ENCODE measurements around the gene ZNF350. TPM values are rescaled to one million over a fixed set of nuclear protein-coding genes. Genes with fewer than 3 reads are reported as not detected.

Gene ZNF350
- polyA plus RNA-seq, 1 of the 3 experiments (the other 2 are of a cell fraction) = 3.4 TPM

- ChIA-PET CTCF (no interaction called here), POLR2A (no interaction called here)
- Histone ChIP-seq H3K9ac (no peak overlapping the region), H3K9me2 (no peaks in the 10 kb centered on the region), H3K36me3 (replicated peaks in 1 of 2; ENCODE audit: control insufficient read depth in 1 of 2, insufficient read depth in 2 of 2, low read length in 1 of 2) (no peaks in the 10 kb centered on the region), H3K79me2 (ENCODE audit: insufficient read depth) (no peaks in the 10 kb centered on the region), H3K4me3 (ENCODE audit: low read depth in 2 of 2, low read length in 1 of 2) (no peak overlapping the region), H3K4me1 (ENCODE audit: control insufficient read depth in 1 of 2, insufficient read depth in 2 of 2, low read depth in 1 of 2, low read length in 1 of 2) (no peaks in the 10 kb centered on the region), H3K9me3 (peaks cover 15% of the 10 kb centered on the region; the same call in 1 of the 2 replicates), H4K20me1 (ENCODE audit: insufficient read depth) (no peaks in the 10 kb centered on the region), H3K27me3 (ENCODE audit: insufficient read depth) (no peaks in the 10 kb centered on the region), H2AFZ (ENCODE audit: low read depth) (no peak overlapping the region), H3K27ac (ENCODE audit: low read depth in 2 of 2, low read length in 1 of 2) (no peak overlapping the region), H3K4me2 (no peak overlapping the region), H3F3A (replicated peaks; ENCODE audit: insufficient read depth) (no peaks in the 10 kb centered on the region)
- WGBS (ENCODE audit: low lambda C conversion rate) = 23% methylated on average over 5 of the region's 5 CpGs
- no peak for DNase-seq
- TF ChIP-seq MXI1 (IDR thresholded peaks at IDR 0.05; ENCODE audit: low read depth, low read length) = no peak
- no peak for TF ChIP-seq FOSL2 (IDR thresholded peaks at IDR 0.05; ENCODE audit: borderline replicate concordance, low read depth)
- TF ChIP-seq POLR2AphosphoS5 (IDR thresholded peaks at IDR 0.05; ENCODE audit: low read depth, low read length) = no peak
- TF ChIP-seq FOXM1 (IDR thresholded peaks at IDR 0.05; ENCODE audit: low read depth) = no peak
- TF ChIP-seq REST (IDR thresholded peaks at IDR 0.05; ENCODE audit: low read depth, low read length) = no peak
- no peak for TF ChIP-seq IRF3 (IDR thresholded peaks at IDR 0.05; ENCODE audit: low read depth, low read length)
- TF ChIP-seq NRF1 (IDR thresholded peaks at IDR 0.05; ENCODE audit: low read depth, low read length) = no peak
- TF ChIP-seq PBX3 (IDR thresholded peaks at IDR 0.05) = no peak
- no peak for TF ChIP-seq GATA2 (CRISPR knock-in tag; IDR thresholded peaks at IDR 0.05)
- no peak for TF ChIP-seq ELF1 (IDR thresholded peaks at IDR 0.05)
- TF ChIP-seq RXRA (IDR thresholded peaks at IDR 0.05; ENCODE audit: borderline replicate concordance, low read depth) = no peak
- TF ChIP-seq TCF12 (IDR thresholded peaks at IDR 0.05) = no peak
- no peak for TF ChIP-seq USF2 (IDR thresholded peaks at IDR 0.05; ENCODE audit: borderline replicate concordance, low read depth, low read length)
- no peak for TF ChIP-seq FOXJ3 (CRISPR knock-in tag; IDR thresholded peaks at IDR 0.05)
- TF ChIP-seq MEF2A (IDR thresholded peaks at IDR 0.05; ENCODE audit: borderline replicate concordance, low read depth) = no peak
- TF ChIP-seq ZBTB33 (IDR thresholded peaks at IDR 0.05; ENCODE audit: borderline replicate concordance, low read depth) = no peak
- no peak for TF ChIP-seq EP300 (IDR thresholded peaks at IDR 0.05; ENCODE audit: borderline replicate concordance in 1 of 2, low read depth in 1 of 2, low read length in 1 of 2)
These were observed 71.2 kb downstream of the ZNF350 start for GRCh38 chr19:51915324-51915867.
